GM23338 (cell line): ENCODE measurements around the gene SLC35F1. TPM values are rescaled to one million over a fixed set of nuclear protein-coding genes. Genes with fewer than 3 reads are reported as not detected.

Experiments used
- ATAC-seq: fragments of 200-7000 bp; cut with Tn5 transposase; 3 replicates; pipeline ENCODE4 v1.9.1; 2020
- DNase-seq: peaks from one replicate; pipeline ENCODE4 v3.0.0-alpha.2; 2015; ENCODE audit warnings: low spot score
- H2AFZ ChIP-seq: fragments of 200-600 bp; sonication (generic); 2 replicates; pipeline ENCODE4 v1.8.0; 2016; ENCODE audit warnings: antibody characterized with exemption, mild to moderate bottlenecking, moderate library complexity
- H3F3A ChIP-seq: fragments of 200-600 bp; sonication (generic); replicated peaks from 2 replicates; pipeline ENCODE4 v1.8.0; 2017; ENCODE audit warnings: antibody characterized with exemption, mixed run types, low read depth
- H3K27ac ChIP-seq: fragments of 200-600 bp; sonication (generic); 2 replicates; pipeline ENCODE4 v1.6.1; 2016; ENCODE audit warnings: low read depth
- H3K27me3 ChIP-seq: fragments of 200-600 bp; sonication (generic); 2 replicates; pipeline ENCODE4 v1.8.0; 2016; ENCODE audit warnings: mild to moderate bottlenecking, mixed run types, moderate library complexity; ENCODE audit not compliant: insufficient read depth
- H3K36me3 ChIP-seq: fragments of 200-600 bp; sonication (generic); 2 replicates; pipeline ENCODE4 v1.8.0; 2016; ENCODE audit warnings: mild to moderate bottlenecking; ENCODE audit not compliant: insufficient read depth
- H3K4me1 ChIP-seq: fragments of 200-600 bp; sonication (generic); 2 replicates; pipeline ENCODE4 v1.8.0; 2016; ENCODE audit warnings: mild to moderate bottlenecking, moderate library complexity; ENCODE audit not compliant: insufficient read depth
- H3K4me2 ChIP-seq: fragments of 200-600 bp; sonication (generic); 2 replicates; pipeline ENCODE4 v1.7.1; 2017; ENCODE audit warnings: mixed run types
- H3K4me3 ChIP-seq: fragments of 200-600 bp; sonication (generic); 2 replicates; pipeline ENCODE4 v1.6.1; 2016; ENCODE audit warnings: mixed run types
- H3K79me2 ChIP-seq: fragments of 200-600 bp; sonication (generic); replicated peaks from 2 replicates; pipeline ENCODE4 v1.8.0; 2017; ENCODE audit warnings: mild to moderate bottlenecking; ENCODE audit not compliant: insufficient read depth
- H3K9me2 ChIP-seq: fragments of 200-600 bp; sonication (generic); 2 replicates; pipeline ENCODE4 v1.8.0; 2017; ENCODE audit not compliant: insufficient read depth
- H4K20me1 ChIP-seq: fragments of 200-600 bp; sonication (generic); replicated peaks from 2 replicates; pipeline ENCODE4 v1.8.0; 2017; ENCODE audit warnings: mild to moderate bottlenecking; ENCODE audit not compliant: insufficient read depth
- H3K27ac Mint-ChIP-seq: 2 replicates; pipeline ENCODE4 v1.8.0; 2020; ENCODE audit warnings: inconsistent platforms, mild to moderate bottlenecking, moderate library complexity, mixed read lengths
- H3K27me3 Mint-ChIP-seq: 3 replicates; pipeline ENCODE4 v1.8.0; 2022; ENCODE audit warnings: low read depth, mild to moderate bottlenecking, moderate library complexity, mixed read lengths, inconsistent platforms; ENCODE audit not compliant: insufficient read depth, poor library complexity
- H3K36me3 Mint-ChIP-seq: 3 replicates; pipeline ENCODE4 v1.8.0; 2021; ENCODE audit warnings: low read depth, mild to moderate bottlenecking, inconsistent platforms, moderate library complexity, mixed read lengths
- H3K4me1 Mint-ChIP-seq: 3 replicates; pipeline ENCODE4 v1.8.0; 2020; ENCODE audit warnings: mild to moderate bottlenecking, inconsistent platforms, mixed read lengths
- H3K4me3 Mint-ChIP-seq: 3 replicates; pipeline ENCODE4 v1.8.0; 2021; ENCODE audit warnings: moderate library complexity, mild to moderate bottlenecking, inconsistent platforms, mixed read lengths
- H3K9me3 Mint-ChIP-seq: 3 replicates; pipeline ENCODE4 v1.8.0; 2020; ENCODE audit warnings: moderate library complexity, mild to moderate bottlenecking, inconsistent platforms, mixed read lengths
- EZH2 ChIP-seq: fragments of 200-600 bp; sonication (generic); IDR thresholded peaks from one replicate; pipeline ENCODE4 v1.8.0; 2017; ENCODE audit warnings: antibody characterized with exemption, mild to moderate bottlenecking, low read depth; ENCODE audit not compliant: unreplicated experiment
- EZH2phosphoT487 ChIP-seq: fragments of 200-600 bp; sonication (generic); IDR thresholded peaks from one replicate; pipeline ENCODE4 v1.8.1; 2018; ENCODE audit warnings: antibody characterized with exemption; ENCODE audit not compliant: unreplicated experiment
- JUNB ChIP-seq: IDR thresholded peaks from one replicate; pipeline ENCODE4 v1.6.1; 2016; ENCODE audit warnings: antibody characterized with exemption; ENCODE audit not compliant: unreplicated experiment
- POLR2AphosphoS5 ChIP-seq: IDR thresholded peaks from 2 replicates; pipeline ENCODE4 v1.6.1; 2016; ENCODE audit warnings: antibody characterized with exemption, low read depth
- STAT1 ChIP-seq: IDR thresholded peaks from one replicate; pipeline ENCODE4 v1.6.1; 2016; ENCODE audit warnings: antibody characterized with exemption; ENCODE audit not compliant: unreplicated experiment
- ZNF331 ChIP-seq: fragments of 250-450 bp; sonication (Bioruptor Pico); IDR thresholded peaks from 2 replicates; pipeline ENCODE4 v1.5.0; 2020; ENCODE audit warnings: low read depth, mild to moderate bottlenecking, moderate library complexity
- polyA plus RNA-seq: library from polyadenylated mRNA; unstranded; fragments of >200 nt; fragmentation: Nextera tagmentation; extraction: Ambion mirVana; gene quantifications from 2 replicates; pipeline ENCODE4 v1.2.1, GENCODE V29; 2016
- total RNA-seq: library from RNA; depleted of rRNA; stranded (reverse); fragments of >200 nt; shearing (Covaris generic); gene quantifications from 2 replicates; pipeline ENCODE4 v1.2.3, GENCODE V29; 2014
- TF ChIP-seq, protein P1 (sequence below): IDR thresholded peaks from one replicate; pipeline ENCODE4 v1.6.1; 2018; ENCODE audit warnings: antibody characterized with exemption; ENCODE audit not compliant: unreplicated experiment
- TF ChIP-seq, protein P2 (sequence below), 2 experiments: fragments of 200-600 bp in 1 of 2; sonication (generic) in 1 of 2; conservative IDR thresholded peaks; 2 replicates each; pipeline versions ENCODE4 v1.5.1 to v1.6.1; 2016 to 2017; ENCODE audit warnings: antibody characterized with exemption in 2 of 2, low read depth in 2 of 2, mild to moderate bottlenecking in 2 of 2, moderate library complexity in 1 of 2
- TF ChIP-seq, protein P3 (sequence below): fragments of 250-450 bp; sonication (Bioruptor Pico); IDR thresholded peaks from 2 replicates; pipeline ENCODE4 v1.5.0; 2020; ENCODE audit warnings: mild to moderate bottlenecking, moderate library complexity

SLC35F1 gene
- total and polyA plus RNA-seq, 2 experiments from 2014 or later, result 3.0 to 10.3 TPM

DNA sequence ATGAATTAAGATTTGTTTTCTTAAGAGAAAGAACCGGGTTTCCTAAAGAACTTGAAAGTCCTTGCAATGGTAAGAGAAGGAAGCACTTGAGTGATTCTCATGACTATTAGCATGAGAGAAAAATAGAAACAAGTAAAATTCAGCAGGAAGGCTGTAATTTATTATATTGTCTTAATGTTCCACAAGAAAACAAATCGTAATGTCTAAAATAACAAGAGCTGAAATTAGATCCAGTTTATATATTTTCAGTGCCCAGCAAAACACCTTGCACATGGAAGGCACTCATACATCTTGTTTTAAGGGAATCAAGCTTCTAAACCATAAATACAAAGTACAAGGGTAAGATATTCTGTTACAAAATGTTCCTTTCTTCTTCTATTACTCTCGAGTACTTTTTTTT is 411.6 kb downstream of the SLC35F1 start:
- H3F3A ChIP-seq, result no peaks in the 10 kb centered on the region
- no peak overlapping the region for H3K4me2 ChIP-seq
- Mint-ChIP-seq H3K4me3 (no peak overlapping the region), H3K4me1 (peaks cover 6% of the 10 kb centered on the region; the same call in 2 of the 3 replicates), H3K27ac (no peak overlapping the region), H3K36me3 (no peaks in the 10 kb centered on the region), H3K27me3 (no peaks in the 10 kb centered on the region), H3K9me3 (no peaks in the 10 kb centered on the region)
- no peak overlapping the region for H2AFZ ChIP-seq
- no peaks in the 10 kb centered on the region for H3K79me2 ChIP-seq
- H4K20me1 ChIP-seq, result no peaks in the 10 kb centered on the region
- no peaks in the 10 kb centered on the region for H3K36me3 ChIP-seq
- DNase-seq, result no peak
- no peaks in the 10 kb centered on the region for H3K27me3 ChIP-seq
- ATAC-seq, result no peak
- no peaks in the 10 kb centered on the region for H3K9me2 ChIP-seq
- no peak overlapping the region for H3K4me3 ChIP-seq
- no peak overlapping the region for H3K27ac ChIP-seq
- TF ChIP-seq POLR2AphosphoS5 (no peak), JUNB (no peak), EZH2phosphoT487 (no peak), EZH2 (no peak), ZNF331 (no peak)
- TF ChIP-seq, protein P1, sequence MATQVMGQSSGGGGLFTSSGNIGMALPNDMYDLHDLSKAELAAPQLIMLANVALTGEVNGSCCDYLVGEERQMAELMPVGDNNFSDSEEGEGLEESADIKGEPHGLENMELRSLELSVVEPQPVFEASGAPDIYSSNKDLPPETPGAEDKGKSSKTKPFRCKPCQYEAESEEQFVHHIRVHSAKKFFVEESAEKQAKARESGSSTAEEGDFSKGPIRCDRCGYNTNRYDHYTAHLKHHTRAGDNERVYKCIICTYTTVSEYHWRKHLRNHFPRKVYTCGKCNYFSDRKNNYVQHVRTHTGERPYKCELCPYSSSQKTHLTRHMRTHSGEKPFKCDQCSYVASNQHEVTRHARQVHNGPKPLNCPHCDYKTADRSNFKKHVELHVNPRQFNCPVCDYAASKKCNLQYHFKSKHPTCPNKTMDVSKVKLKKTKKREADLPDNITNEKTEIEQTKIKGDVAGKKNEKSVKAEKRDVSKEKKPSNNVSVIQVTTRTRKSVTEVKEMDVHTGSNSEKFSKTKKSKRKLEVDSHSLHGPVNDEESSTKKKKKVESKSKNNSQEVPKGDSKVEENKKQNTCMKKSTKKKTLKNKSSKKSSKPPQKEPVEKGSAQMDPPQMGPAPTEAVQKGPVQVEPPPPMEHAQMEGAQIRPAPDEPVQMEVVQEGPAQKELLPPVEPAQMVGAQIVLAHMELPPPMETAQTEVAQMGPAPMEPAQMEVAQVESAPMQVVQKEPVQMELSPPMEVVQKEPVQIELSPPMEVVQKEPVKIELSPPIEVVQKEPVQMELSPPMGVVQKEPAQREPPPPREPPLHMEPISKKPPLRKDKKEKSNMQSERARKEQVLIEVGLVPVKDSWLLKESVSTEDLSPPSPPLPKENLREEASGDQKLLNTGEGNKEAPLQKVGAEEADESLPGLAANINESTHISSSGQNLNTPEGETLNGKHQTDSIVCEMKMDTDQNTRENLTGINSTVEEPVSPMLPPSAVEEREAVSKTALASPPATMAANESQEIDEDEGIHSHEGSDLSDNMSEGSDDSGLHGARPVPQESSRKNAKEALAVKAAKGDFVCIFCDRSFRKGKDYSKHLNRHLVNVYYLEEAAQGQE, result no peak
- TF ChIP-seq, protein P2, sequence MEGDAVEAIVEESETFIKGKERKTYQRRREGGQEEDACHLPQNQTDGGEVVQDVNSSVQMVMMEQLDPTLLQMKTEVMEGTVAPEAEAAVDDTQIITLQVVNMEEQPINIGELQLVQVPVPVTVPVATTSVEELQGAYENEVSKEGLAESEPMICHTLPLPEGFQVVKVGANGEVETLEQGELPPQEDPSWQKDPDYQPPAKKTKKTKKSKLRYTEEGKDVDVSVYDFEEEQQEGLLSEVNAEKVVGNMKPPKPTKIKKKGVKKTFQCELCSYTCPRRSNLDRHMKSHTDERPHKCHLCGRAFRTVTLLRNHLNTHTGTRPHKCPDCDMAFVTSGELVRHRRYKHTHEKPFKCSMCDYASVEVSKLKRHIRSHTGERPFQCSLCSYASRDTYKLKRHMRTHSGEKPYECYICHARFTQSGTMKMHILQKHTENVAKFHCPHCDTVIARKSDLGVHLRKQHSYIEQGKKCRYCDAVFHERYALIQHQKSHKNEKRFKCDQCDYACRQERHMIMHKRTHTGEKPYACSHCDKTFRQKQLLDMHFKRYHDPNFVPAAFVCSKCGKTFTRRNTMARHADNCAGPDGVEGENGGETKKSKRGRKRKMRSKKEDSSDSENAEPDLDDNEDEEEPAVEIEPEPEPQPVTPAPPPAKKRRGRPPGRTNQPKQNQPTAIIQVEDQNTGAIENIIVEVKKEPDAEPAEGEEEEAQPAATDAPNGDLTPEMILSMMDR (conservative IDR thresholded peaks at IDR 0.05; ENCODE audit: low read depth in 2 of 2), result no peak
- no peaks in the 10 kb centered on the region for H3K4me1 ChIP-seq

DNA sequence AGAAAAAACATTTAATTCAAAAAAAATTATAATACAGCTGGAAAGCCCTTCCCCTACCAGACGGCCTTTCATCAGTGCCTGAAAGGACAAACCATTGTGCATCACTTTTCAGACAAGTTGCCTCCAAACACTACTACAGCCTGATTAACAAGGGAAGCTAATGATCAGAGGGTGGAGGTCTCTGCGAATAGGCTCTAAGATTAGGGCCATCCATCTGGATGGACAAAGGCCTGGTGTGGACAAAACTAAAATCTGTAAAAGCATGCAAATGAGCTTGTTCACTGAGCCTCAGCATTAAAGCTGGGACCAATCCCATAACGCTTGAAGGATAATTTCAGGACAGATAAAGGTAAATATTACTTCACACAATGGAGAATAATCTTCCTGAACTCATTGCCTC is 412.4 kb downstream of the SLC35F1 start:
- TF ChIP-seq STAT1, result no peak
- TF ChIP-seq, protein P3, sequence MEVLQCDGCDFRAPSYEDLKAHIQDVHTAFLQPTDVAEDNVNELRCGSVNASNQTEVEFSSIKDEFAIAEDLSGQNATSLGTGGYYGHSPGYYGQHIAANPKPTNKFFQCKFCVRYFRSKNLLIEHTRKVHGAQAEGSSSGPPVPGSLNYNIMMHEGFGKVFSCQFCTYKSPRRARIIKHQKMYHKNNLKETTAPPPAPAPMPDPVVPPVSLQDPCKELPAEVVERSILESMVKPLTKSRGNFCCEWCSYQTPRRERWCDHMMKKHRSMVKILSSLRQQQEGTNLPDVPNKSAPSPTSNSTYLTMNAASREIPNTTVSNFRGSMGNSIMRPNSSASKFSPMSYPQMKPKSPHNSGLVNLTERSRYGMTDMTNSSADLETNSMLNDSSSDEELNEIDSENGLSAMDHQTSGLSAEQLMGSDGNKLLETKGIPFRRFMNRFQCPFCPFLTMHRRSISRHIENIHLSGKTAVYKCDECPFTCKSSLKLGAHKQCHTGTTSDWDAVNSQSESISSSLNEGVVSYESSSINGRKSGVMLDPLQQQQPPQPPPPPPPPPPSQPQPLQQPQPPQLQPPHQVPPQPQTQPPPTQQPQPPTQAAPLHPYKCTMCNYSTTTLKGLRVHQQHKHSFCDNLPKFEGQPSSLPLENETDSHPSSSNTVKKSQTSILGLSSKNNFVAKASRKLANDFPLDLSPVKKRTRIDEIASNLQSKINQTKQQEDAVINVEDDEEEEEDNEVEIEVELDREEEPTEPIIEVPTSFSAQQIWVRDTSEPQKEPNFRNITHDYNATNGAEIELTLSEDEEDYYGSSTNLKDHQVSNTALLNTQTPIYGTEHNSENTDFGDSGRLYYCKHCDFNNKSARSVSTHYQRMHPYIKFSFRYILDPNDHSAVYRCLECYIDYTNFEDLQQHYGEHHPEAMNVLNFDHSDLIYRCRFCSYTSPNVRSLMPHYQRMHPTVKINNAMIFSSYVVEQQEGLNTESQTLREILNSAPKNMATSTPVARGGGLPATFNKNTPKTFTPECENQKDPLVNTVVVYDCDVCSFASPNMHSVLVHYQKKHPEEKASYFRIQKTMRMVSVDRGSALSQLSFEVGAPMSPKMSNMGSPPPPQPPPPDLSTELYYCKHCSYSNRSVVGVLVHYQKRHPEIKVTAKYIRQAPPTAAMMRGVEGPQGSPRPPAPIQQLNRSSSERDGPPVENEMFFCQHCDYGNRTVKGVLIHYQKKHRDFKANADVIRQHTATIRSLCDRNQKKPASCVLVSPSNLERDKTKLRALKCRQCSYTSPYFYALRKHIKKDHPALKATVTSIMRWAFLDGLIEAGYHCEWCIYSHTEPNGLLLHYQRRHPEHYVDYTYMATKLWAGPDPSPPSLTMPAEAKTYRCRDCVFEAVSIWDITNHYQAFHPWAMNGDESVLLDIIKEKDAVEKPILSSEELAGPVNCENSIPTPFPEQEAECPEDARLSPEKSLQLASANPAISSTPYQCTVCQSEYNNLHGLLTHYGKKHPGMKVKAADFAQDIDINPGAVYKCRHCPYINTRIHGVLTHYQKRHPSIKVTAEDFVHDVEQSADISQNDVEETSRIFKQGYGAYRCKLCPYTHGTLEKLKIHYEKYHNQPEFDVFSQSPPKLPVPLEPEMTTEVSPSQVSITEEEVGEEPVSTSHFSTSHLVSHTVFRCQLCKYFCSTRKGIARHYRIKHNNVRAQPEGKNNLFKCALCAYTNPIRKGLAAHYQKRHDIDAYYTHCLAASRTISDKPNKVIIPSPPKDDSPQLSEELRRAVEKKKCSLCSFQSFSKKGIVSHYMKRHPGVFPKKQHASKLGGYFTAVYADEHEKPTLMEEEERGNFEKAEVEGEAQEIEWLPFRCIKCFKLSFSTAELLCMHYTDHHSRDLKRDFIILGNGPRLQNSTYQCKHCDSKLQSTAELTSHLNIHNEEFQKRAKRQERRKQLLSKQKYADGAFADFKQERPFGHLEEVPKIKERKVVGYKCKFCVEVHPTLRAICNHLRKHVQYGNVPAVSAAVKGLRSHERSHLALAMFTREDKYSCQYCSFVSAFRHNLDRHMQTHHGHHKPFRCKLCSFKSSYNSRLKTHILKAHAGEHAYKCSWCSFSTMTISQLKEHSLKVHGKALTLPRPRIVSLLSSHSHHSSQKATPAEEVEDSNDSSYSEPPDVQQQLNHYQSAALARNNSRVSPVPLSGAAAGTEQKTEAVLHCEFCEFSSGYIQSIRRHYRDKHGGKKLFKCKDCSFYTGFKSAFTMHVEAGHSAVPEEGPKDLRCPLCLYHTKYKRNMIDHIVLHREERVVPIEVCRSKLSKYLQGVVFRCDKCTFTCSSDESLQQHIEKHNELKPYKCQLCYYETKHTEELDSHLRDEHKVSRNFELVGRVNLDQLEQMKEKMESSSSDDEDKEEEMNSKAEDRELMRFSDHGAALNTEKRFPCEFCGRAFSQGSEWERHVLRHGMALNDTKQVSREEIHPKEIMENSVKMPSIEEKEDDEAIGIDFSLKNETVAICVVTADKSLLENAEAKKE (CRISPR knock-in tag), result no peak
- Mint-ChIP-seq H3K36me3 (no peaks in the 10 kb centered on the region), H3K4me1 (peaks cover 13% of the 10 kb centered on the region), H3K4me3 (no peak overlapping the region), H3K27me3 (no peaks in the 10 kb centered on the region), H3K9me3 (no peaks in the 10 kb centered on the region), H3K27ac (no peak overlapping the region)
- H3F3A ChIP-seq, result no peaks in the 10 kb centered on the region
- H4K20me1 ChIP-seq, result no peaks in the 10 kb centered on the region
- H3K79me2 ChIP-seq, result no peaks in the 10 kb centered on the region
- H3K4me3 ChIP-seq, result no peak overlapping the region
- H3K27me3 ChIP-seq, result no peaks in the 10 kb centered on the region
- ATAC-seq, result no peak
- no peaks in the 10 kb centered on the region for H3K36me3 ChIP-seq
- H3K4me2 ChIP-seq, result no peak overlapping the region
- no peak overlapping the region for H2AFZ ChIP-seq
- no peak for DNase-seq
- H3K27ac ChIP-seq, result no peak overlapping the region
- H3K9me2 ChIP-seq, result no peaks in the 10 kb centered on the region
- 0 out of 2 replicates have a peak, but pooled peaks cover under 1% of the 10 kb centered on the region for H3K4me1 ChIP-seq
